Renal cortical epithelial cell (primary cell): Measurements from ENCODE around the gene PRRT1B. TPM values are rescaled to one million over a fixed set of nuclear protein-coding genes. Genes with fewer than 3 reads are reported as not detected.

ENCODE experiments used
- DNase-seq: peaks from one replicate; pipeline ENCODE4 v3.0.0-alpha.2; 2011; ENCODE audit warnings: low read depth
- total RNA-seq: library from RNA; depleted of rRNA; stranded (reverse); fragments of >200 nt; gene quantifications from 2 replicates; pipeline ENCODE4 v1.2.3, GENCODE V29; 2014

PRRT1B gene
- total RNA-seq, 1 donor from 2014 or later, result 0.20 TPM

- DNase-seq, result no peak
Measured at GRCh38 chr9:131579789-131580211, 34.5 kb downstream of the PRRT1B start.

- no peak for DNase-seq
Measured at GRCh38 chr9:131580358-131580757, 35.0 kb downstream of the PRRT1B start.

GRCh38 chr9:131582056-131582455 is 36.7 kb downstream of the PRRT1B start:
- no peak for DNase-seq

- no peak for DNase-seq
Measured at GRCh38 chr9:131582466-131583336, 37.4 kb downstream of the PRRT1B start.

- no peak for DNase-seq
Measured at GRCh38 chr9:131583337-131583645, 38.0 kb downstream of the PRRT1B start.

GRCh38 chr9:131583836-131584555 is 38.7 kb downstream of the PRRT1B start:
- no peak for DNase-seq

- no peak for DNase-seq
Measured at GRCh38 chr9:131584858-131585257, 39.5 kb downstream of the PRRT1B start.

GRCh38 chr9:131585375-131585774 is 40.1 kb downstream of the PRRT1B start:
- no peak for DNase-seq

- no peak for DNase-seq
Measured at GRCh38 chr9:131587331-131587730, 42.0 kb downstream of the PRRT1B start.

GRCh38 chr9:131587906-131588305 is 42.6 kb downstream of the PRRT1B start:
- no peak for DNase-seq

- no peak for DNase-seq
Measured at GRCh38 chr9:131588396-131588795, 43.1 kb downstream of the PRRT1B start.

GRCh38 chr9:131589124-131589711 is 43.9 kb downstream of the PRRT1B start:
- no peak for DNase-seq

GRCh38 chr9:131589993-131590392 is 44.7 kb downstream of the PRRT1B start:
- DNase-seq, result no peak

GRCh38 chr9:131590449-131590848 is 45.1 kb downstream of the PRRT1B start:
- no peak for DNase-seq

GRCh38 chr9:131590907-131591844 is 45.9 kb downstream of the PRRT1B start:
- DNase-seq, result peak; percentile 55

- no peak for DNase-seq
Measured at GRCh38 chr9:131591845-131592208, 46.5 kb downstream of the PRRT1B start.

GRCh38 chr9:131593091-131593820 is 47.9 kb downstream of the PRRT1B start:
- no peak for DNase-seq

- DNase-seq, result no peak
Measured at GRCh38 chr9:131593936-131594665, 48.8 kb downstream of the PRRT1B start.

- DNase-seq, result no peak
Measured at GRCh38 chr9:131594906-131595665, 49.8 kb downstream of the PRRT1B start.
